LNCAP (cell line): ENCODE results near the gene FRAS1.

Source experiments
- TF ChIP-seq, protein P1 (sequence below): fragments of 450-650 bp; IDR thresholded peaks from 2 replicates; pipeline ENCODE4 v1.5.1; 2017; ENCODE audit warnings: mild to moderate bottlenecking

FRAS1 gene

DNA sequence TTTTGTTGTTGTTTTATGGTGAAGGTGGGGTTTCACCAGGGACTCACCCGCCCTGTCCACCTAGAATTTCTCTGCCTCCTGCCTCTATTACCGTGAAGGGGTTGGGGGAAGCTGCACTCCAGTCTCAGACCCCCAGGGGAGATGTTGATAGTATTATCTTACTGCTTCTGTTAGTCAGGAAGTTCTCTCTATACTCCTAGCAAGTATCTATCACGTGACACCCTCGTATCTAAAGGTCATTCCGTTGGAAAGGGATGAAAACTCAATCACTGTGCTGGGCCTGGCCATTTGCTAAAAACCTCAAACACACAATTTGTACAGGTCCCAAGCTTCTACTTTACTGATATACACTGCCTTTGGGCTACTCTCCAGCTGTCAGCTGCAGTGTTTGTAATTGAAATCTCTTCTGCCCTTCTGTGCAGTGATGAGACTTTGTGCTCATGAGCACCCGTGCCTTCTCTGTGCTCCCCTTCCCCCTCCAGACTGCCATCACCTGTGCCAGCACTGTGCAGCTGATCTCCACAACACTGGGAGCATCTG lies 306.0 kb downstream of the FRAS1 start:
- TF ChIP-seq, protein P1, sequence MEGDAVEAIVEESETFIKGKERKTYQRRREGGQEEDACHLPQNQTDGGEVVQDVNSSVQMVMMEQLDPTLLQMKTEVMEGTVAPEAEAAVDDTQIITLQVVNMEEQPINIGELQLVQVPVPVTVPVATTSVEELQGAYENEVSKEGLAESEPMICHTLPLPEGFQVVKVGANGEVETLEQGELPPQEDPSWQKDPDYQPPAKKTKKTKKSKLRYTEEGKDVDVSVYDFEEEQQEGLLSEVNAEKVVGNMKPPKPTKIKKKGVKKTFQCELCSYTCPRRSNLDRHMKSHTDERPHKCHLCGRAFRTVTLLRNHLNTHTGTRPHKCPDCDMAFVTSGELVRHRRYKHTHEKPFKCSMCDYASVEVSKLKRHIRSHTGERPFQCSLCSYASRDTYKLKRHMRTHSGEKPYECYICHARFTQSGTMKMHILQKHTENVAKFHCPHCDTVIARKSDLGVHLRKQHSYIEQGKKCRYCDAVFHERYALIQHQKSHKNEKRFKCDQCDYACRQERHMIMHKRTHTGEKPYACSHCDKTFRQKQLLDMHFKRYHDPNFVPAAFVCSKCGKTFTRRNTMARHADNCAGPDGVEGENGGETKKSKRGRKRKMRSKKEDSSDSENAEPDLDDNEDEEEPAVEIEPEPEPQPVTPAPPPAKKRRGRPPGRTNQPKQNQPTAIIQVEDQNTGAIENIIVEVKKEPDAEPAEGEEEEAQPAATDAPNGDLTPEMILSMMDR = no peak

DNA sequence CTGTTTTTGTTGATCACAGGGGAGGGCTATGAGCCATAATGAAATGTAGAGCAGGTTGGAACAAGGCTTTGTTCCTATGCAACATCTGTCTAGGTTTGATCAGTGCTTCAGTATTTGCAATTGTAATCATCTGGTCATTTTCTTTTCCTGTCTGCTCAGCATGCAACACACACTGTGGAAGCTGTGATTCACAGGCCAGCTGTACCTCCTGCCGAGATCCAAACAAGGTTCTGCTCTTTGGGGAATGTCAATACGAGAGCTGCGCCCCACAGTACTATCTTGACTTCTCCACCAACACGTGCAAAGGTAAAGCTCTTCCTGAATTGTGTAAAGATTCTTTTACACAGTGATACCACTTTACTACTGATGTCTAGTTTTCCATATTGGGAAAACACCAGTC lies 312.6 kb downstream of the FRAS1 start:
- TF ChIP-seq, protein P1 = no peak

GRCh38 chr4:78370631-78371372 lies 313.7 kb downstream of the FRAS1 start:
- TF ChIP-seq, protein P1 = no peak

GRCh38 chr4:78372355-78372988 lies 315.3 kb downstream of the FRAS1 start:
- TF ChIP-seq, protein P1 = no peak

DNA sequence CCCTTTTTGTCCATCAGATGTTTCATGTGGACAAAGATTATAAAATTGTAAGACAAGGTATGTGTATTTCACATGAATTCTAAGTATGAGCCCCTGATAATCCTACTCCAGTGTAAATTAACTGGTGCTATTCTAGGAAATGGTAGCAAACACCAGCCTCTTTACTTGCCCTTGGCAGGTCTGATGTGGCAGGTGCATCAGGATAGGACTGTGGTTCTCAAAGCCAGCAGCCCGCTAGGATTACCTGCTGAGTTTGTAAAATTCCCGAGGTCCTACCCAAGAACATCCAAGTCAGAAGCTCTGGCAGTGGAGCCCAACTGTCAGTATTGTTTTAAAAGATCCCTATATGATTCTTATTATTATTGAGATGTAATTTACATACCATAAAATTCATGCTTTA lies 320.4 kb downstream of the FRAS1 start:
- TF ChIP-seq, protein P1 = no peak

- TF ChIP-seq, protein P1 = no peak
Observed at GRCh38 chr4:78379040-78379439, 321.9 kb downstream of the FRAS1 start.

DNA sequence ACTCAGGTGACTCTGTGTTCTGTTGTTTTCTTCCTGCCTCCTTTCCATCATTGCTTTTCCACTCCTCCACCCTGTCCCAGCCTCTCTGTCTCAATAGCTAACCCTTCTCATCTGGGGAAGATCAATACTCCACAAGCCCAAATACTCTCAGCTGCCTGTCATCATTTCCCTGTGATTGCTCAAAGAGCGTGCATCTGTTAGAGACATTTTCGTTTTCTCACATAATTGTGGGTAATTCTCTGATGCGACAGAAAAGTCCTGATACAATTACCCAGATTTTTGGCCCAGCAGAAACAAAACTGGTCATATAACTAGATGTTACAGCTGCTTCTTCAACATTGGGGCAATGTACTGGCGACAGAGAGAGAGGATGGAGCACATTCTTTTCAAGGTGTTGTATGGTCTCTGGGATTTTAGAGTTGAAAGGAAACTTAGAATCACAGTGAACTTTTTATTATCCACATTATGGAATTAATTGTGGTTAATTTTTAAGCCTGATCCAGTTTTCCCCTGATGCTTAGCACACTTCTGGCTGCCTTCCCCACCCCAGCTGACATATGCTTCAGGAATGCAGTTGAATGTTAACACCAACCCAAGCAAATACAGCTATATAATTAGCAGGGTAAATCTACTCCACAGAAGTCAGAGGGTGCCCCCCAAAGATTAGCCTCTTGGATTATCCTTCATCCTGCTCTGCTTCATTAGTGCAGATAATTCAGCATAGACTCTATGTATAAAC lies 323.0 kb downstream of the FRAS1 start:
- TF ChIP-seq, protein P1 = no peak
